ENCODE measurements around the gene EPHA1. TPM values are rescaled to one million over a fixed set of nuclear protein-coding genes. Genes with fewer than 3 reads are reported as not detected.

EPHA1 gene
- total RNA-seq, 2 experiments from 2014 or later = 1.0 to 1.3 TPM

GRCh38 chr7:143359771-143360353 is 48.8 kb downstream of the EPHA1 start:
- no peak for DNase-seq
- H3K27me3 Mint-ChIP-seq (ENCODE audit: low read depth) = peaks cover 21% of the 10 kb centered on the region
- no peaks in the 10 kb centered on the region for H3K9me3 Mint-ChIP-seq
- no peak overlapping the region for H3K27ac Mint-ChIP-seq
- H3K36me3 Mint-ChIP-seq (ENCODE audit: low read depth) = no peaks in the 10 kb centered on the region
- H3K4me3 Mint-ChIP-seq = no peak overlapping the region
- intact Hi-C loops (cut with micrococcal nuclease) = no loop called here
- H3K4me1 Mint-ChIP-seq (ENCODE audit: low read depth) = peaks cover 4% of the 10 kb centered on the region
- CTCF ChIA-PET = no interaction called here

GRCh38 chr7:143358626-143359025 is 50.0 kb downstream of the EPHA1 start:
- peaks cover 4% of the 10 kb centered on the region for H3K4me1 Mint-ChIP-seq (ENCODE audit: low read depth)
- CTCF ChIA-PET = no interaction called here
- intact Hi-C loops (cut with micrococcal nuclease) = no loop called here
- no peak overlapping the region for H3K4me3 Mint-ChIP-seq
- H3K27ac Mint-ChIP-seq = no peak overlapping the region
- peaks cover 12% of the 10 kb centered on the region for H3K27me3 Mint-ChIP-seq (ENCODE audit: low read depth)
- DNase-seq = no peak
- H3K36me3 Mint-ChIP-seq (ENCODE audit: low read depth) = no peaks in the 10 kb centered on the region
- no peaks in the 10 kb centered on the region for H3K9me3 Mint-ChIP-seq

- Mint-ChIP-seq H3K27me3 (ENCODE audit: low read depth) (peaks cover 5% of the 10 kb centered on the region), H3K9me3 (no peaks in the 10 kb centered on the region), H3K4me3 (no peak overlapping the region), H3K36me3 (ENCODE audit: low read depth) (no peaks in the 10 kb centered on the region), H3K27ac (no peak overlapping the region), H3K4me1 (ENCODE audit: low read depth) (no peaks in the 10 kb centered on the region)
- intact Hi-C loops (cut with micrococcal nuclease) = no loop called here
- CTCF ChIA-PET = interaction anchor here (1.1 to 1.8 kb wide), 4 partner anchors 11 to 116 kb away, joined by 3 to 6 read pairs (median 4); no protein-coding TSS in a partner anchor
- no peak for DNase-seq
Measured at GRCh38 chr7:143356414-143357050, 52.1 kb downstream of the EPHA1 start.

- no peak overlapping the region for H3K4me3 Mint-ChIP-seq
- no peaks in the 10 kb centered on the region for H3K9me3 Mint-ChIP-seq
- H3K27me3 Mint-ChIP-seq (ENCODE audit: low read depth) = peaks cover 2% of the 10 kb centered on the region
- H3K4me1 Mint-ChIP-seq (ENCODE audit: low read depth) = no peaks in the 10 kb centered on the region
- no peak for DNase-seq
- intact Hi-C loops (cut with micrococcal nuclease) = no loop called here
- CTCF ChIA-PET = interaction anchor here (0.7 to 1.8 kb wide), 6 partner anchors 10 to 115 kb away, joined by 3 to 6 read pairs (median 4); no protein-coding TSS in a partner anchor
- H3K27ac Mint-ChIP-seq = no peak overlapping the region
- H3K36me3 Mint-ChIP-seq (ENCODE audit: low read depth) = no peaks in the 10 kb centered on the region
Measured at GRCh38 chr7:143355450-143356385, 52.9 kb downstream of the EPHA1 start.

- intact Hi-C loops (cut with micrococcal nuclease) = no loop called here
- Mint-ChIP-seq H3K9me3 (no peaks in the 10 kb centered on the region), H3K27ac (no peak overlapping the region), H3K4me3 (no peak overlapping the region), H3K36me3 (ENCODE audit: low read depth) (no peaks in the 10 kb centered on the region), H3K4me1 (ENCODE audit: low read depth) (no peaks in the 10 kb centered on the region), H3K27me3 (ENCODE audit: low read depth) (no peaks in the 10 kb centered on the region)
- CTCF ChIA-PET = interaction anchor here (1.1 to 1.8 kb wide), 2 partner anchors 10 to 114 kb away, joined by 4 to 6 read pairs; no protein-coding TSS in a partner anchor
- DNase-seq = no peak
Measured at GRCh38 chr7:143354965-143355364, 53.7 kb downstream of the EPHA1 start.

- CTCF ChIA-PET = interaction anchor here (1.1 to 1.2 kb wide), 2 partner anchors 55 to 114 kb away, joined by 3 to 4 read pairs; no protein-coding TSS in a partner anchor
- no peaks in the 10 kb centered on the region for H3K9me3 Mint-ChIP-seq
Measured at GRCh38 chr7:143354376-143354775, 54.3 kb downstream of the EPHA1 start.

GRCh38 chr7:143352531-143353002 is 56.1 kb downstream of the EPHA1 start:
- no peak overlapping the region for H3K4me3 Mint-ChIP-seq
- CTCF ChIA-PET = no interaction called here
- H3K27me3 Mint-ChIP-seq (ENCODE audit: low read depth) = no peaks in the 10 kb centered on the region
- intact Hi-C loops (cut with micrococcal nuclease) = no loop called here
- no peak for DNase-seq
- no peak overlapping the region for H3K27ac Mint-ChIP-seq
- H3K4me1 Mint-ChIP-seq (ENCODE audit: low read depth) = no peaks in the 10 kb centered on the region
- H3K36me3 Mint-ChIP-seq (ENCODE audit: low read depth) = no peaks in the 10 kb centered on the region
- H3K9me3 Mint-ChIP-seq = no peaks in the 10 kb centered on the region

More at GRCh38 chr7:143354376-143354775, 54.3 kb downstream of the EPHA1 start:
- Mint-ChIP-seq H3K27me3 (ENCODE audit: low read depth) (no peaks in the 10 kb centered on the region), H3K36me3 (ENCODE audit: low read depth) (no peaks in the 10 kb centered on the region), H3K4me3 (no peak overlapping the region), H3K4me1 (ENCODE audit: low read depth) (no peaks in the 10 kb centered on the region), H3K27ac (no peak overlapping the region)
- no peak for DNase-seq
- intact Hi-C loops (cut with micrococcal nuclease) = no loop called here

GRCh38 chr7:143351574-143351973 is 57.1 kb downstream of the EPHA1 start:
- peaks cover 2% of the 10 kb centered on the region for H3K27me3 Mint-ChIP-seq (ENCODE audit: low read depth)
- H3K9me3 Mint-ChIP-seq = no peaks in the 10 kb centered on the region
- H3K36me3 Mint-ChIP-seq (ENCODE audit: low read depth) = no peaks in the 10 kb centered on the region
- no peak overlapping the region for H3K27ac Mint-ChIP-seq
- H3K4me1 Mint-ChIP-seq (ENCODE audit: low read depth) = no peaks in the 10 kb centered on the region
- CTCF ChIA-PET = no interaction called here
- DNase-seq = no peak
- intact Hi-C loops (cut with micrococcal nuclease) = no loop called here
- H3K4me3 Mint-ChIP-seq = no peak overlapping the region

- peaks cover 2% of the 10 kb centered on the region for H3K27me3 Mint-ChIP-seq (ENCODE audit: low read depth)
- H3K4me1 Mint-ChIP-seq (ENCODE audit: low read depth) = no peaks in the 10 kb centered on the region
- no peaks in the 10 kb centered on the region for H3K9me3 Mint-ChIP-seq
- CTCF ChIA-PET = no interaction called here
- no peak overlapping the region for H3K27ac Mint-ChIP-seq
- intact Hi-C loops (cut with micrococcal nuclease) = no loop called here
- H3K4me3 Mint-ChIP-seq = no peak overlapping the region
- no peaks in the 10 kb centered on the region for H3K36me3 Mint-ChIP-seq (ENCODE audit: low read depth)
- no peak for DNase-seq
Measured at GRCh38 chr7:143351060-143351459, 57.6 kb downstream of the EPHA1 start.

GRCh38 chr7:143347950-143348349 is 60.7 kb downstream of the EPHA1 start:
- H3K9me3 Mint-ChIP-seq = no peaks in the 10 kb centered on the region
- CTCF ChIA-PET = interaction anchor here (0.8 to 1.9 kb wide), 2 partner anchors 12 to 107 kb away, joined by 3 to 7 read pairs; no protein-coding TSS in a partner anchor
- H3K36me3 Mint-ChIP-seq (ENCODE audit: low read depth) = no peaks in the 10 kb centered on the region
- intact Hi-C loops (cut with micrococcal nuclease) = loop anchor here (2.0 kb wide), 1 partner anchor 15 kb away; no protein-coding TSS in a partner anchor
- H3K4me3 Mint-ChIP-seq = no peak overlapping the region
- H3K27ac Mint-ChIP-seq = no peak overlapping the region
- DNase-seq = no peak
- H3K4me1 Mint-ChIP-seq (ENCODE audit: low read depth) = peaks cover 8% of the 10 kb centered on the region
- peaks cover 2% of the 10 kb centered on the region for H3K27me3 Mint-ChIP-seq (ENCODE audit: low read depth)

GRCh38 chr7:143346018-143346417 is 62.6 kb downstream of the EPHA1 start:
- DNase-seq = no peak
- intact Hi-C loops (cut with micrococcal nuclease) = loop anchor here (2.0 kb wide), 1 partner anchor 13 kb away; no protein-coding TSS in a partner anchor
- peak overlapping the region; percentile 72 for H3K4me3 Mint-ChIP-seq
- H3K4me1 Mint-ChIP-seq (ENCODE audit: low read depth) = peaks cover 8% of the 10 kb centered on the region
- CTCF ChIA-PET = interaction anchor here (0.5 to 4.1 kb wide), 16 partner anchors 10 to 546 kb away, joined by 3 to 23 read pairs (median 4); no protein-coding TSS in a partner anchor
- no peak overlapping the region for H3K27ac Mint-ChIP-seq
- no peaks in the 10 kb centered on the region for H3K9me3 Mint-ChIP-seq
- H3K27me3 Mint-ChIP-seq (ENCODE audit: low read depth) = peaks cover 2% of the 10 kb centered on the region
- no peaks in the 10 kb centered on the region for H3K36me3 Mint-ChIP-seq (ENCODE audit: low read depth)

GRCh38 chr7:143345428-143345900 is 63.2 kb downstream of the EPHA1 start:
- Mint-ChIP-seq H3K9me3 (no peaks in the 10 kb centered on the region), H3K27me3 (ENCODE audit: low read depth) (peaks cover 2% of the 10 kb centered on the region), H3K4me3 (peak overlapping the region; percentile 72), H3K4me1 (ENCODE audit: low read depth) (peaks cover 8% of the 10 kb centered on the region), H3K36me3 (ENCODE audit: low read depth) (no peaks in the 10 kb centered on the region), H3K27ac (no peak overlapping the region)
- intact Hi-C loops (cut with micrococcal nuclease) = loop anchor here (1.0 to 2.0 kb wide), 3 partner anchors 17 to 71 kb away; partner anchors contain the start of genes FAM131B and ZYX
- CTCF ChIA-PET = interaction anchor here (0.5 to 4.1 kb wide), 18 partner anchors 10 to 546 kb away, joined by 3 to 23 read pairs (median 4); no protein-coding TSS in a partner anchor
- peak; percentile 78 for DNase-seq

Measured in activated naive CD4-positive, alpha-beta T cell treated with anti-CD3 and anti-CD28 coated beads for 36 hours (primary cell).